NT2/D1 (cell line): ENCODE results near the gene FAM13A.

Source experiments
- DNase-seq: peaks from one replicate; pipeline ENCODE4 v3.0.0-alpha.2; 2011; ENCODE audit warnings: low read depth, low spot score
- H3K27me3 ChIP-seq: 2 replicates; pipeline ENCODE4 v1.6.0; 2011; ENCODE audit warnings: mild to moderate bottlenecking; ENCODE audit not compliant: insufficient read length, insufficient read depth
- H3K36me3 ChIP-seq: 2 replicates; pipeline ENCODE4 v1.6.1; 2011; ENCODE audit warnings: mild to moderate bottlenecking, low read length, mixed read lengths; ENCODE audit not compliant: insufficient read depth, insufficient read length
- H3K4me1 ChIP-seq: 2 replicates; pipeline ENCODE4 v1.5.1; 2011; ENCODE audit not compliant: insufficient read depth, insufficient read length
- H3K4me3 ChIP-seq: 2 replicates; pipeline ENCODE4 v1.5.1; 2011; ENCODE audit warnings: low read depth; ENCODE audit not compliant: insufficient read length
- H3K9ac ChIP-seq: 2 replicates; pipeline ENCODE4 v1.6.0; 2011; ENCODE audit warnings: low read depth; ENCODE audit not compliant: insufficient read length
- H3K9me3 ChIP-seq: 2 replicates; pipeline ENCODE4 v1.5.1; 2011; ENCODE audit warnings: mild to moderate bottlenecking, low read length; ENCODE audit not compliant: insufficient read depth
- SUZ12 ChIP-seq: IDR thresholded peaks from 2 replicates; pipeline ENCODE4 v1.6.1; 2011; ENCODE audit not compliant: insufficient read length, insufficient read depth; ENCODE audit errors: extremely low read depth
- YY1 ChIP-seq: IDR thresholded peaks from 2 replicates; pipeline ENCODE4 v1.6.1; 2011; ENCODE audit not compliant: insufficient read length, insufficient read depth
- ZNF274 ChIP-seq: IDR thresholded peaks from 2 replicates; pipeline ENCODE4 v1.6.1; 2011; ENCODE audit warnings: mild to moderate bottlenecking, low read depth, low read length

Gene FAM13A

GRCh38 chr4:88722276-88722780 lies 334.7 kb downstream of the FAM13A start:
- no peaks in the 10 kb centered on the region for H3K36me3 ChIP-seq
- no peak overlapping the region for H3K4me3 ChIP-seq
- peaks cover 6% of the 10 kb centered on the region; the same call in 1 of the 2 replicates for H3K9me3 ChIP-seq
- no peak overlapping the region for H3K9ac ChIP-seq
- TF ChIP-seq YY1 (no peak), SUZ12 (no peak), ZNF274 (no peak)
- no peak for DNase-seq
- H3K4me1 ChIP-seq, result no peaks in the 10 kb centered on the region
- no peaks in the 10 kb centered on the region for H3K27me3 ChIP-seq

- no peaks in the 10 kb centered on the region for H3K36me3 ChIP-seq
- H3K9ac ChIP-seq, result no peak overlapping the region
- H3K9me3 ChIP-seq, result peaks cover 12% of the 10 kb centered on the region
- DNase-seq, result no peak
- no peak overlapping the region for H3K4me3 ChIP-seq
- no peak for TF ChIP-seq SUZ12
- no peak for TF ChIP-seq ZNF274
- no peak for TF ChIP-seq YY1
- no peaks in the 10 kb centered on the region for H3K4me1 ChIP-seq
- H3K27me3 ChIP-seq, result no peaks in the 10 kb centered on the region
Measured at GRCh38 chr4:88720451-88721428, 336.2 kb downstream of the FAM13A start.

GRCh38 chr4:88719381-88719780 lies 337.6 kb downstream of the FAM13A start:
- H3K27me3 ChIP-seq, result no peaks in the 10 kb centered on the region
- peaks cover 12% of the 10 kb centered on the region for H3K9me3 ChIP-seq
- DNase-seq, result no peak
- H3K9ac ChIP-seq, result no peak overlapping the region
- H3K36me3 ChIP-seq, result no peaks in the 10 kb centered on the region
- TF ChIP-seq YY1, result no peak
- no peaks in the 10 kb centered on the region for H3K4me1 ChIP-seq
- no peak overlapping the region for H3K4me3 ChIP-seq

GRCh38 chr4:88718098-88718497 lies 338.9 kb downstream of the FAM13A start:
- DNase-seq, result no peak
- Histone ChIP-seq H3K36me3 (no peaks in the 10 kb centered on the region), H3K4me3 (no peak overlapping the region), H3K27me3 (no peaks in the 10 kb centered on the region), H3K9ac (no peak overlapping the region), H3K9me3 (peaks cover 12% of the 10 kb centered on the region), H3K4me1 (no peaks in the 10 kb centered on the region)
- no peak for TF ChIP-seq YY1
- TF ChIP-seq SUZ12, result no peak
- no peak for TF ChIP-seq ZNF274

GRCh38 chr4:88713782-88714181 lies 343.2 kb downstream of the FAM13A start:
- Histone ChIP-seq H3K36me3 (no peaks in the 10 kb centered on the region), H3K27me3 (no peaks in the 10 kb centered on the region), H3K9me3 (peaks cover 12% of the 10 kb centered on the region), H3K4me1 (no peaks in the 10 kb centered on the region), H3K4me3 (no peak overlapping the region), H3K9ac (no peak overlapping the region)
- TF ChIP-seq YY1 (no peak), ZNF274 (no peak), SUZ12 (no peak)
- DNase-seq, result no peak

- Histone ChIP-seq H3K27me3 (no peaks in the 10 kb centered on the region), H3K9ac (no peak overlapping the region), H3K4me1 (no peaks in the 10 kb centered on the region), H3K9me3 (no peaks in the 10 kb centered on the region), H3K4me3 (no peak overlapping the region), H3K36me3 (no peaks in the 10 kb centered on the region)
- DNase-seq, result no peak
- TF ChIP-seq YY1 (no peak), SUZ12 (no peak), ZNF274 (no peak)
Measured at GRCh38 chr4:88709989-88710388, 347.0 kb downstream of the FAM13A start.

GRCh38 chr4:88706574-88706973 lies 350.4 kb downstream of the FAM13A start:
- DNase-seq, result peak; percentile 2
- TF ChIP-seq ZNF274, result no peak
- no peak for TF ChIP-seq SUZ12
- TF ChIP-seq YY1, result no peak
- Histone ChIP-seq H3K4me1 (no peaks in the 10 kb centered on the region), H3K27me3 (no peaks in the 10 kb centered on the region), H3K4me3 (no peak overlapping the region), H3K36me3 (no peaks in the 10 kb centered on the region), H3K9ac (no peak overlapping the region), H3K9me3 (no peaks in the 10 kb centered on the region)
